Measurements from ENCODE around the gene SEPTIN2. TPM values are rescaled to one million over a fixed set of nuclear protein-coding genes. Genes with fewer than 3 reads are reported as not detected.
A peak's percentile ranks its signal among the peaks of the same experiment; 100 is the strongest.

Gene SEPTIN2
- polyA plus RNA-seq, 1 donor from 2014 or later = 134 TPM

GRCh38 chr2:241298673-241299072 lies 17.1 kb upstream of the SEPTIN2 start:
- H3K27ac Mint-ChIP-seq = no peak overlapping the region
- H3K4me1 Mint-ChIP-seq = peaks cover 14 to 29% (median 20%) of the 10 kb centered on the region in 3 donors
- no peaks in the 10 kb centered on the region for H3K9me3 Mint-ChIP-seq
- H3K27me3 Mint-ChIP-seq = no peaks in the 10 kb centered on the region
- no peaks in the 10 kb centered on the region for H3K36me3 Mint-ChIP-seq
- no peak overlapping the region for H3K4me3 Mint-ChIP-seq

GRCh38 chr2:241300000-241300399 lies 15.7 kb upstream of the SEPTIN2 start:
- Mint-ChIP-seq H3K27ac (no peak overlapping the region), H3K4me3 (no peak overlapping the region), H3K36me3 (no peaks in the 10 kb centered on the region), H3K9me3 (no peaks in the 10 kb centered on the region), H3K27me3 (no peaks in the 10 kb centered on the region), H3K4me1 (peaks cover 16 to 39% (median 32%) of the 10 kb centered on the region in 3 donors)

- H3K27me3 Mint-ChIP-seq = no peaks in the 10 kb centered on the region
- H3K27ac Mint-ChIP-seq = no peak overlapping the region
- no peaks in the 10 kb centered on the region for H3K9me3 Mint-ChIP-seq
- H3K36me3 Mint-ChIP-seq = no peaks in the 10 kb centered on the region
- H3K4me3 Mint-ChIP-seq = no peak overlapping the region
- H3K4me1 Mint-ChIP-seq = peaks cover 21 to 39% (median 34%) of the 10 kb centered on the region in 3 donors
Measured at GRCh38 chr2:241302083-241302482, 13.6 kb upstream of the SEPTIN2 start.

- H3K27ac Mint-ChIP-seq = no peak overlapping the region
- no peak overlapping the region for H3K4me3 Mint-ChIP-seq
- H3K27me3 Mint-ChIP-seq = no peaks in the 10 kb centered on the region
- H3K9me3 Mint-ChIP-seq = no peaks in the 10 kb centered on the region
- no peaks in the 10 kb centered on the region for H3K36me3 Mint-ChIP-seq
- H3K4me1 Mint-ChIP-seq = peaks cover 22 to 39% (median 34%) of the 10 kb centered on the region in 3 donors
Measured at GRCh38 chr2:241302759-241303651, 12.7 kb upstream of the SEPTIN2 start.

GRCh38 chr2:241304039-241304670 lies 11.6 kb upstream of the SEPTIN2 start:
- H3K4me1 Mint-ChIP-seq = peaks cover 24 to 40% (median 33%) of the 10 kb centered on the region in 3 donors
- no peak overlapping the region for H3K27ac Mint-ChIP-seq
- no peaks in the 10 kb centered on the region for H3K27me3 Mint-ChIP-seq
- H3K36me3 Mint-ChIP-seq = no peaks in the 10 kb centered on the region
- H3K4me3 Mint-ChIP-seq = no peak overlapping the region
- H3K9me3 Mint-ChIP-seq = no peaks in the 10 kb centered on the region

- Mint-ChIP-seq H3K4me1 (peaks cover 45 to 60% (median 58%) of the 10 kb centered on the region in 3 donors), H3K27me3 (no peaks in the 10 kb centered on the region), H3K4me3 (no peak overlapping the region), H3K27ac (no peak overlapping the region), H3K36me3 (no peaks in the 10 kb centered on the region), H3K9me3 (no peaks in the 10 kb centered on the region)
Measured at GRCh38 chr2:241307055-241307454, 8.7 kb upstream of the SEPTIN2 start.

- Mint-ChIP-seq H3K36me3 (no peaks in the 10 kb centered on the region), H3K27ac (peak overlapping the region in 1 of 3 donors; percentile 47)
Measured at GRCh38 chr2:241308267-241308666, 7.5 kb upstream of the SEPTIN2 start.

GRCh38 chr2:241308832-241309500 lies 6.8 kb upstream of the SEPTIN2 start:
- Mint-ChIP-seq H3K4me3 (peak overlapping the region in 2 of 4 donors; percentile 39 to 89), H3K27me3 (no peaks in the 10 kb centered on the region), H3K4me1 (peaks cover 47 to 62% (median 55%) of the 10 kb centered on the region in 3 donors), H3K27ac (peak overlapping the region in 1 of 3 donors; percentile 97), H3K36me3 (no peaks in the 10 kb centered on the region), H3K9me3 (no peaks in the 10 kb centered on the region)

More at GRCh38 chr2:241308267-241308666, 7.5 kb upstream of the SEPTIN2 start:
- H3K27me3 Mint-ChIP-seq = no peaks in the 10 kb centered on the region
- no peaks in the 10 kb centered on the region for H3K9me3 Mint-ChIP-seq
- peak overlapping the region in 1 of 4 donors; percentile 23 for H3K4me3 Mint-ChIP-seq
- peaks cover 42 to 61% (median 58%) of the 10 kb centered on the region in 3 donors for H3K4me1 Mint-ChIP-seq

GRCh38 chr2:241309684-241310117 lies 6.0 kb upstream of the SEPTIN2 start:
- H3K27me3 Mint-ChIP-seq = no peaks in the 10 kb centered on the region
- H3K4me1 Mint-ChIP-seq = peaks cover 51 to 63% (median 54%) of the 10 kb centered on the region in 3 donors
- peak overlapping the region; percentile 17 to 97 (median 90) for H3K27ac Mint-ChIP-seq
- no peaks in the 10 kb centered on the region for H3K36me3 Mint-ChIP-seq
- H3K9me3 Mint-ChIP-seq = no peaks in the 10 kb centered on the region
- peak overlapping the region in 3 of 4 donors; percentile 85 to 93 (median 89) for H3K4me3 Mint-ChIP-seq

- no peaks in the 10 kb centered on the region for H3K9me3 Mint-ChIP-seq
- H3K4me1 Mint-ChIP-seq = peaks cover 44 to 53% (median 44%) of the 10 kb centered on the region in 3 donors
- peak overlapping the region; percentile 3 to 84 (median 68) for H3K4me3 Mint-ChIP-seq
- peak overlapping the region in 2 of 3 donors; percentile 7 to 81 for H3K27ac Mint-ChIP-seq
- peaks cover 1% of the 10 kb centered on the region for H3K27me3 Mint-ChIP-seq
- no peaks in the 10 kb centered on the region for H3K36me3 Mint-ChIP-seq
Measured at GRCh38 chr2:241310917-241311566, 4.7 kb upstream of the SEPTIN2 start.

- peaks cover 1% of the 10 kb centered on the region for H3K27me3 Mint-ChIP-seq
- H3K4me3 Mint-ChIP-seq = peak overlapping the region in 1 of 4 donors; percentile 97
- H3K9me3 Mint-ChIP-seq = no peaks in the 10 kb centered on the region
- no peaks in the 10 kb centered on the region for H3K36me3 Mint-ChIP-seq
- H3K4me1 Mint-ChIP-seq = peaks cover 46 to 57% (median 51%) of the 10 kb centered on the region in 3 donors
- no peak overlapping the region for H3K27ac Mint-ChIP-seq
Measured at GRCh38 chr2:241312082-241312481, 3.6 kb upstream of the SEPTIN2 start.

- Mint-ChIP-seq H3K36me3 (peaks cover 2% of the 10 kb centered on the region), H3K27me3 (peaks cover 1% of the 10 kb centered on the region), H3K9me3 (no peaks in the 10 kb centered on the region), H3K27ac (peak overlapping the region; percentile 5 to 100 (median 92)), H3K4me1 (peaks cover 54 to 66% (median 60%) of the 10 kb centered on the region in 3 donors), H3K4me3 (peak overlapping the region; percentile 97 to 100 (median 99))
Measured at GRCh38 chr2:241313543-241314095, 2.1 kb upstream of the SEPTIN2 start.

GRCh38 chr2:241314226-241315092 lies 1.3 kb upstream of the SEPTIN2 start:
- Mint-ChIP-seq H3K27me3 (peaks cover 1% of the 10 kb centered on the region), H3K27ac (peak overlapping the region; percentile 92 to 100 (median 100)), H3K9me3 (no peaks in the 10 kb centered on the region), H3K36me3 (peaks cover 5% of the 10 kb centered on the region), H3K4me1 (peaks cover 45 to 62% (median 59%) of the 10 kb centered on the region in 3 donors), H3K4me3 (peak overlapping the region; percentile 97 to 100 (median 99))

Measured in IgD-negative memory B cell (primary cell).